Effector CD8-positive, alpha-beta T cell (primary cell): ENCODE measurements around the gene THEM5.

Experiments
- DNase-seq: peaks from one replicate; lab custom pipeline; 2025; lab: John Stamatoyannopoulos, UW

Gene THEM5

GRCh38 chr1:151800830-151801229, 52.7 kb downstream of the THEM5 start:
- DNase-seq: no peak

- DNase-seq: no peak
Observed at GRCh38 chr1:151799179-151800022, 54.1 kb downstream of the THEM5 start.

GRCh38 chr1:151798571-151798970, 54.9 kb downstream of the THEM5 start:
- DNase-seq: no peak
